ENCODE results near the gene CD38.
"Not testable (repeated sequence)": the region's sequence is repeated elsewhere in the genome, so short reads cannot be mapped to it uniquely, and the experiment has no call there.

CD38 gene

GRCh38 chr4:15855804-15856475 lies 77.8 kb downstream of the CD38 start:
- no peak for TF ChIP-seq CTCF (IDR thresholded peaks at IDR 0.05; ENCODE audit: low read depth, low read length, missing control alignments)
- H3K4me3 ChIP-seq (ENCODE audit: low read depth, low read length), result no peak overlapping the region
- DNase-seq (ENCODE audit: low read depth), result no peak

- DNase-seq (ENCODE audit: low read depth); H3K4me3 ChIP-seq (ENCODE audit: low read depth, low read length): not testable (repeated sequence)
These were observed 83.1 kb downstream of the CD38 start for GRCh38 chr4:15861198-15861597.

- no peak for TF ChIP-seq CTCF (IDR thresholded peaks at IDR 0.05; ENCODE audit: low read depth, low read length, missing control alignments)
- H3K4me3 ChIP-seq (ENCODE audit: low read depth, low read length), result no peak overlapping the region
- DNase-seq (ENCODE audit: low read depth), result no peak
These were observed 86.8 kb downstream of the CD38 start for GRCh38 chr4:15864651-15865566.

- DNase-seq (ENCODE audit: low read depth), result no peak
- TF ChIP-seq CTCF (IDR thresholded peaks at IDR 0.05; ENCODE audit: low read depth, low read length, missing control alignments), result no peak
- no peak overlapping the region for H3K4me3 ChIP-seq (ENCODE audit: low read depth, low read length)
These were observed 90.0 kb downstream of the CD38 start for GRCh38 chr4:15868111-15868510.

GRCh38 chr4:15868826-15869413 lies 90.8 kb downstream of the CD38 start:
- TF ChIP-seq CTCF (IDR thresholded peaks at IDR 0.05; ENCODE audit: low read depth, low read length, missing control alignments), result no peak
- no peak overlapping the region for H3K4me3 ChIP-seq (ENCODE audit: low read depth, low read length)
- DNase-seq (ENCODE audit: low read depth), result no peak

GRCh38 chr4:15870079-15870478 lies 92.0 kb downstream of the CD38 start:
- TF ChIP-seq CTCF (IDR thresholded peaks at IDR 0.05; ENCODE audit: low read depth, low read length, missing control alignments), result no peak
- no peak for DNase-seq (ENCODE audit: low read depth)
- H3K4me3 ChIP-seq (ENCODE audit: low read depth, low read length), result no peak overlapping the region

- no peak for DNase-seq (ENCODE audit: low read depth)
- H3K4me3 ChIP-seq (ENCODE audit: low read depth, low read length), result no peak overlapping the region
- TF ChIP-seq CTCF (IDR thresholded peaks at IDR 0.05; ENCODE audit: low read depth, low read length, missing control alignments), result no peak
These were observed 93.0 kb downstream of the CD38 start for GRCh38 chr4:15870921-15871664.
